Raji (cell line): ENCODE data around the gene PRICKLE3.
A peak's percentile ranks its signal among the peaks of the same experiment; 100 is the strongest.

Experiments
- POLR2A ChIP-seq: IDR thresholded peaks from 2 replicates; pipeline ENCODE4 v1.6.1; 2011; ENCODE audit warnings: low read depth, low read length, control low read depth; ENCODE audit not compliant: insufficient read depth

PRICKLE3 gene

DNA sequence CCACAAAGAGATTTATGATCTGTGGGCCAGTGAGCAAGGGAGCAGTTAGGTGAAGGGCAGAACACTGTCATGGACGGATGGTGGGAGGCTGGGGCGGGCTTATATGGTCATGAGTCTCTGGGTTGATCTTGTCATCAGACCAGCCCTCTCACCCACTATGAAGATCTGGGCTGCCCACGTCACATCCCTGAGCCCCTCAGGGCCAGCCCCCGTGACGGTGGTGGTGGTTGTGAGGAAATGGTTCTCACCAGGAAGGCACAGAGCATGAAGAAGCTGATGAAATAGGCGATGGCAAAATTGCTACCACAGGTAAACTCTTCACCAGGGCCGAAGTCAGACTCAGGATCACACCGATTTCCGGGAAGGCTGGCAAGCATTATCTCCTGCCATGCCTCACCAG is 24.9 kb upstream of the PRICKLE3 start:
- TF ChIP-seq POLR2A: no peak

DNA sequence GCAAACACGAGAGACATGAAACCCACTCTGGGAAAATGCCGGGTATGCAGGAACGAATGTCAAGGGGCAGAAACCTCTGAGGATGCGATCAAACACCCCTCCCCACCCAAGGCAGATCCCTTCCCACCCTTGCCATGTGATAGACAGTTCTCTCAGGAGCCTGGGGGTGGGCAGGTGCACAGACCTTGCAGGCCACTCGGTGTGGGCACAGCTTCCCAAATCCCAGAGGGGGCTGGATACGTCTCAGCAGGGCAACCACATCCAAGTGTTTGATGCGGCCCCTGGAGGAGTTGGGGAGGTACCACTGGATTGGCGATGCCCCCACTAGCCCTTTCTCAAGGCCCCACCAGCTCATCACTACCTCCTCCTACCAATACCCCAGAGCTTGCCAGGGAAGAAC is 24.2 kb upstream of the PRICKLE3 start:
- no peak for TF ChIP-seq POLR2A

GRCh38 chrX:49209434-49210251 is 23.5 kb upstream of the PRICKLE3 start:
- TF ChIP-seq POLR2A: no peak

GRCh38 chrX:49208399-49208798 is 22.2 kb upstream of the PRICKLE3 start:
- TF ChIP-seq POLR2A: no peak

- TF ChIP-seq POLR2A: no peak
Measured at GRCh38 chrX:49206543-49206942, 20.4 kb upstream of the PRICKLE3 start.

DNA sequence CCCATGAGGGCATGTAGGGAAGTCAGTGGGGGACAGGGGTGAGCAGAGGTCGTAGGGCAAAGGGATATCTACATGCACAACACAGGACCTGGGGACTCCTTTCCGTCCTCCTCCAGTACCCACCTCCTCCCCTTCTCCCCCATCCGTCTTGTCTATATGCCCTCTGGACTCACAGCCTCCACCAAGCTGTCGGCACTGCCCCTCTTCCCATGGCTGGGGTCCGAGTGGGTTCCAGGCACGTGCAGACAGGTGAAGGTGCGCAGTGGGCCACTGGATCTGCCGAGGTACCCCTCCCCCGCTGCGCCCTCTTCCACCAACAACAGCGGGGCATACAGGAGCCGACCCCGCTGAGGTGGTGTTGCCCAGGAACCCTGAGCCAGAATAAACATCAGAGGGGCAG is 19.3 kb upstream of the PRICKLE3 start:
- no peak for TF ChIP-seq POLR2A

DNA sequence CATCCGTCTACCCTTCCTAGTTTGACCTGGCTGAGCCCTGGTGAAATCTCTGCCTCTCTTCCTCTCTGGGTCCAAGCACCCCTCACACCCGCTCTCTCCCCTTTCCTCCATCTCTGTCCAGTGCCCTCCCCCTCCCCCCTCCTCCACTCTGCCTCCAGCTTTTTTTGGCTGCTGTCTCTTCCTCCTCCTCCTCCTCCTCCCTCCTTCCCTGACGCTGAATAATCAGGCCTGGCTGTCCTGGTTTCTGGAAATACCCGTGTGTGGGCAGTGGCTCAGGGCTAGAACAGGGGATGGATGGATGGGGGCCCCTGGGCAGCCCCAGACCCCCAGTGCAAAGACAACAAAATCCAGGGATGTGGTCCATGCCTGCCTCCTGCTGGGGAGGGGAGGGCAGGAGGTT is 18.5 kb upstream of the PRICKLE3 start:
- TF ChIP-seq POLR2A: no peak

DNA sequence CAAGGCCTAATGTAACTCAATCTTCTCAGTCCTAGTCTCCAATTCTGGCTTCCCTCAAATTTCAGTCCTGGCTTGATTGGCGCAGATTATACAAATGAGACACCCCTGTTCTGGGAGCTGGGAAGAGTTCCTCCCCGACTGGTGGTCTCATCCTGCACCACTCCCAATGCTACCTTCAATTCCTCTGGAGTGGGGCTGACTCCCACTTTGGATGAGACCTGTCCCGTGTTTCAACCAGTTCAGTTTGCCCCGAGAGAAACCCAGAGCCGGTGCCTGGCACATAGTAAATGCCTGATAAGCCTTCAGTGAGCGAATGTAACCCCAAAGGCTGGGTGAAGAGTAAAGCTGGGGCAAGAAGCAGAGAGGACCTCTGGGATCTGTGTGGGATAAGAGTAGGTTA is 17.8 kb upstream of the PRICKLE3 start:
- TF ChIP-seq POLR2A: no peak

DNA sequence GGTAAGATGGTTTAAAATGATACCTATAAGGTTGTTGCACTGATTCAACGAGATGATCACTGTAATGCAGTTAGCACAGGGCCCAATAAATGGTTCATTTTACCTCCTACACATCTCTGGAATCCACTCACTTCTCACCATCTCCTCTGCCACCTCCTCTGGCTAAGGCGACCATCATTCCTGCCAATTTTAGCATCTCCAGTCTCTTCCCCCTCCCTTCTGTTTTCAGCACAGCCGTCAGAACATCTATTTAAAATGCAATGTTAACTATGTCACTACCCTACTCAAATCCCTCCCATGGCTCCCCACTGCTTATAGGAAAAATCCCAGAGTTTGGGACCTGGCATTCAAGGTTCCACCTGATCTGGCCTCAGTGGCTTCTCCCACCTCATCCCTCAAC is 17.4 kb upstream of the PRICKLE3 start:
- TF ChIP-seq POLR2A: no peak

GRCh38 chrX:49202022-49202421 is 15.8 kb upstream of the PRICKLE3 start:
- TF ChIP-seq POLR2A: no peak

DNA sequence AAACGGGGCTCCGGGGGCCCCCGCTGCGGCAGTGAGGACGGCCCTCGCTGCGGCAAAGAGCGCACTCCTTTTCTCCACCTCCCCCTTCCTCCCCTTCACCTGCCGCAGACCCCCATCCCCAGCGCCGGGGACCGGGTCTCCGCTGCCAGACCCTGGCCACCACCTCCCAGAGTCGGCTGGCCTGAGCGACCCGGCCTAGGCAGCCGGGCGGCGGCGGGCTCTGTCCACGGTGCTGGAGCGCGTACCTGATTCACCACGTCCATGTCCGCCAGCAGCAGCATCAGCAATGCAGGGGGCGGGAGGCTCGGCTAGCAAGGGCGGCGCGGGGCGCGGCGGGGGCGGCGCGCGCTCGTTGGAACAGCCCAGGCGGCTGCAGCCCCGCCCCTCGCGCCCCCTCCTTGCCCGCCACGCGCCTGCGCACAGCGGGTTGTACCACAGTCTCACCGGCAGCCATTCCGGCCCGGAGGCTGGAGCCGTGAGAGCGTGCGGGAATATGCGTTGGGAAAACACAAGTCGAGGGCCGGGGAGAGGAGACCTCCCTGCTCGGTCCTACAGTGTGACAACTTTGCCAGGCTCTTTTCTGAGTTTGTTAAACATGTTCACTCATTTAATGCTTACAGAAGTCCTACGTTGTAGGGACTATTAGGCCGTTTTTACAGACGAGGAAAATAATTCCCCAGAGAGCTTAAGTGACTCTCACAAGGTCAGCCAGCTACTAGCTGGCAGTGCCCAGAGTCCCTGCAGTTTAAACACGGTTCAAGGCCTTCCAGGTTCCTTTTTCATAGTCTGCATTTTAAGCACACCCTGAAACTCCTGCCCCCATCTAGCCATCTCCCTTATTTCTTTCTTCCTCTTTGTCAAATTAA is 14.0 kb upstream of the PRICKLE3 start, which contains the start of gene SYP:
SYP (minus strand) TSS at position 288 of the 866 bp plus-strand sequence; CDS start at position 281, 7 bp downstream.
- TF ChIP-seq POLR2A: peak; percentile 88

- no peak for TF ChIP-seq POLR2A
Measured at GRCh38 chrX:49199315-49199595, 13.1 kb upstream of the PRICKLE3 start.

- no peak for TF ChIP-seq POLR2A
Measured at GRCh38 chrX:49198540-49199314, 12.6 kb upstream of the PRICKLE3 start.

DNA sequence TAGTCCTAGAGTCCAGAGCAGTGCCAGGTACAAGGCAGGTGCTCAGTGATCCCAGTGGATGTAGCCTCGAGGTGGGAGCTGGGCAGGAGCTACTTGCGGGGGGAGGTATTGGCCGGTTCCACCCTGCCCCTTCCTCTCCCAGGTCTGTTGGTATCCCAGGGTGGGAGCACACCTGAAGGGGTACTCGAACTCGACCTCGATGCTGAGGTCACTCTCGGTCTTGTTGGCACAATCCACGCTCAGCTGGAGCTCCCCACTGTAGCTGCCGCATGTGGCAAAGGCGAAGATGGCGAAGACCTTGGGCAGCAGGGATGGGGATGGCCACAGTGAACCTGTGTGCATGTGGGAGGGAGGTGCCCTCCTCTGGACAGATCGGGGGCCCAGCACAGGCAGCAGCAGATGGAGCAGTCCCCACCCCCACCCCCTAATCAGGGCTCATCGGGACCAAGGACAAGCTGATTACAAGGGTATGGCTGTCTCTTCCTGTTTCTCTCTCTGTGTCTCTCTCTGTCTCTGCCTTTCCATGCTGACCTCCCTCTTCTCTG is 11.4 kb upstream of the PRICKLE3 start:
- TF ChIP-seq POLR2A: no peak

GRCh38 chrX:49193542-49193964 is 7.4 kb upstream of the PRICKLE3 start:
- no peak for TF ChIP-seq POLR2A
